K562 (cell line): Measurements from ENCODE around the gene SKAP1. TPM values are rescaled to one million over a fixed set of nuclear protein-coding genes. Genes with fewer than 3 reads are reported as not detected.

Experiments
- FOSL1 ChIP-seq: fragments of 200-800 bp; sonication (Bioruptor generic); conservative IDR thresholded peaks from 2 replicates; pipeline ENCODE4 v1.6.1; 2016; ENCODE audit warnings: missing genetic modification characterization, missing compliant biosample characterization
- HMG20B ChIP-seq: fragments of 250-450 bp; sonication (Bioruptor Pico); IDR thresholded peaks from 2 replicates; pipeline ENCODE4 v1.5.0; 2021; ENCODE audit warnings: mild to moderate bottlenecking
- MGA ChIP-seq: fragments of 450-650 bp; IDR thresholded peaks from 2 replicates; pipeline ENCODE4 v1.6.1; 2016; ENCODE audit warnings: mild to moderate bottlenecking, moderate library complexity
- MNT ChIP-seq, 2 experiments: fragments of 450-650 bp; conservative IDR thresholded peaks; 2 replicates each; pipeline ENCODE4 v1.6.1; 2017; ENCODE audit warnings: mild to moderate bottlenecking in 2 of 2, moderate library complexity in 2 of 2
- SMAD4 ChIP-seq: fragments of 250-450 bp; sonication (Bioruptor Pico); conservative IDR thresholded peaks from 2 replicates; pipeline ENCODE4 v1.8.0; 2021; ENCODE audit warnings: inconsistent platforms, mild to moderate bottlenecking, moderate library complexity
- ZKSCAN1 ChIP-seq: fragments of 150-350 bp; IDR thresholded peaks from 2 replicates; pipeline ENCODE4 v1.6.1; 2016; ENCODE audit warnings: low read depth, low read length
- polyA plus RNA-seq, 8 experiments: library from polyadenylated mRNA; depleted of rRNA in 4 of 8; stranded (reverse) in 5 of 8; unstranded in 3 of 8; fragments of >200 nt; fragmentation: Nextera tagmentation in 2 of 8; fragmentation: Illumina TruSeq in 1 of 8; extraction: Ambion mirVana in 2 of 8; extraction: Trizol in 1 of 8; gene quantifications; 2 replicates each; pipeline versions ENCODE4 v1.2.1 to v1.2.3, GENCODE V29; 2011 to 2014; ENCODE audit warnings: inconsistent platforms in 1 of 8, missing spikeins in 1 of 8
- total RNA-seq, 7 experiments: library from RNA; depleted of rRNA in 6 of 7; stranded (reverse); fragments of >200 nt in 6 of 7; fragmentation: Illumina TruSeq in 2 of 7; extraction: Trizol in 2 of 7; gene quantifications; 2 replicates each; pipeline versions ENCODE4 v1.2.1 to v1.2.3, GENCODE V29; 2011 to 2021; ENCODE audit warnings: low replicate concordance in 1 of 7

The SKAP1 gene
- total and polyA plus RNA-seq, 9 of the 15 experiments (the other 6 are each of a cell fraction or from before 2014, with no cell fraction given) = 0.06 to 0.80 (median 0.10) TPM; not detected in 4

GRCh38 chr17:48442819-48443218 lies 12.8 kb upstream of the SKAP1 start (continued):
- peak; percentile 50 for TF ChIP-seq MGA
- peak; percentile 90 for TF ChIP-seq FOSL1 (tag)
- no peak for TF ChIP-seq ZKSCAN1
- peak; percentile 79 for TF ChIP-seq SMAD4
- peak in 1 of 2 experiments; percentile 53; a peak in 3 of 4 replicates for TF ChIP-seq MNT (conservative IDR thresholded peaks at IDR 0.05)
- no peak for TF ChIP-seq HMG20B
